ENCODE results near the gene ZNRF3.
"Not testable (repeated sequence)": the region's sequence is repeated elsewhere in the genome, so short reads cannot be mapped to it uniquely, and the experiment has no call there.

ZNRF3 gene

DNA sequence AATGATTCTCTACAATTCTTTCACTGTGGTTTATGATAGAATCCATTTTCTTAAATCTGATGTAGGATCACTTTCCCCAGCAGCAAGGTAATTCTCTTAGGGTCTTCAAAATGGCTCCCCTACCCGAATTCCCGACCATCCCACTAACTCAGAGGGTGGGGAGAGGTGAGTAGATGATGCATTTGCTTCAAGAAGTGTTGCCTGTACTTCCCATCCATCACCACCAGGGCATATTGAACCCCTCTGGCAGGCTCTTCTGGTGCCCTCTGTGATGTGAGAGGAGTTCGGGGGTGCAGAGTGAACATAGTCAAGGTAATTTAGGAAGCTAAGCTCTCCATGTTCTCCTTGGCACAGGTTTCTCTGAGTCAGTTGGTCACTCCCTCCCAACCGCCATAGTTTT, 52.3 kb downstream of the ZNRF3 start:
- DNase-seq: no peak

DNA sequence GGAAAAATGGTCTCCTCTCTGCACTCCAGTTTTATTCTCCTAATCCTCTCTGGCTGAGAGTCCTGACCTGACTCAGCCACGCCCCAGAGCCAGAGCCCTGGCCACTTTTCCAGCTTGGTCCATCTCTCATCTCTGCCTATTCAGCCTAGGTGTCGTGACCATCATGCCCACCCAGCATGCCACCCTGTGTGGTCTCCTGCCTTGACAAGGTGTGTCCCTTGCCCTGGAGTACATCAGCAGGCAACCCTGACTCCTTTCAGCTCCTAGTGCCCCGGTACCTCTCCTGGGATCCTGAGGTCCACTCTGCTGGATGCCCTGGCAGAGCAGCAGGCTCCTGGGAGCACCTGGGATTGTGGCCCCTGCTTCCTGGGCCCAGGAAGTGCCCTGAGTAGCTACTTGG, 52.8 kb downstream of the ZNRF3 start:
- no peak for DNase-seq

DNA sequence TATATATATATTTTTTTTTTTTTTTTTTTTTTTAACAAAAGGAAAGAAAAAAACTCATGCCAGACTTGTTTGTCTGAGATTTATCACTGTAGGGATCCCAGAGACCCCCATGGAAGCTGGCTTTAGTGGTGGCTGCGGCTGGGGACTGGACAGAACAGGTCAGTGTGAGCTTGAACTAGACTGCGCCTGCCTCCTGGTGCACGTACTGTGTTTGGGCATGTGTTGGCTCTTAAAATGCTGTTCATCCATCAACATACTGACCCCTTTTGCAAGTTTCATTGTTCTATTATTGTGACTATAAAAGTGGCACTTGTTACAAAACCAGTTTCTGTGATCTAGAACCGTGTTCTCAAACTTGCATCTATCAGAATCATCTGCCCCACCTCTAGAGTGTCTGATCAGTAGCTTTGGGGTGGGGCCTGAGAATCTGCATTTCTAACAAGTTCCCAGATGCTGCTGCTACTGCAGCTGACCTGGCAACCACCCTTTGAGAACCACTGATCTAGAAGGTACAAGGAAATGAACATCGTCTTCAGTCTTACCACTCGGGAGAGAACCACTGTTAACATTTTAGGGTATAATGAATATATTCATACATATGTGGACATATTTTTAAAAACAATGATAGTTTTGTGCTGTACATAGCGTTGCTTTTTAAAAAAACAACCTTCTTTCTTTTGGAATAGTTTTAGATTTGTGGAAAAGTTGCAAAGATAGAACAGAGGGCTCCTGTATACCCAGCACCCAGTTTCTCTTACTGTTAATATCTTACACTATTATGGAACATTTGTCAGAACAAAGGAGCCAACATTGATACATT, 54.0 kb downstream of the ZNRF3 start:
- DNase-seq: no peak

DNA sequence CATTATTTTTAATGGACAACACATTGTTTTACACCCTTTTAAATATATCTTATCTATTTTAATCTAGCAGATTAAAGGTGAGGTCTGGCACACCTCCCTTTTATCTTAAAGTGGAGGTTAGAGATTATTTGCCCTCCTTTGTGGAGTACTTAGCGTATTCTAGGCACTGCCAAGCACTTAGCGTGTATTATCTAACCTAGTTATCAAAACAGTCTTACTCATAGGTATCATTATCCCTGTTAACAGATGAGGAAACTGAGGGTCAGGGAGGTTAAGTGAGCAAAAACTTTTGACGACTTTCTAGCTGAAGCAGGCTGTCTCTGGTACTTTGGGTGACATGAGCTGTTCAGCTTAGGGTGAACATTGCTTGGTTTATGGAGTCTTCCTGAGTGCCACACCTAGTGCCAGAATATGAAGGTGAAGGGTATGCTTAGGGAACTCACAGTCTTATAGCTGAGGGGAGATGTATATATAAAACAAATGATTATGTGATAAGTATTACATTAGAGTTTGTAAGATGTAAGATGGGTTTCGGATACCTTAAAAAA, 55.0 kb downstream of the ZNRF3 start:
- no peak for DNase-seq

DNA sequence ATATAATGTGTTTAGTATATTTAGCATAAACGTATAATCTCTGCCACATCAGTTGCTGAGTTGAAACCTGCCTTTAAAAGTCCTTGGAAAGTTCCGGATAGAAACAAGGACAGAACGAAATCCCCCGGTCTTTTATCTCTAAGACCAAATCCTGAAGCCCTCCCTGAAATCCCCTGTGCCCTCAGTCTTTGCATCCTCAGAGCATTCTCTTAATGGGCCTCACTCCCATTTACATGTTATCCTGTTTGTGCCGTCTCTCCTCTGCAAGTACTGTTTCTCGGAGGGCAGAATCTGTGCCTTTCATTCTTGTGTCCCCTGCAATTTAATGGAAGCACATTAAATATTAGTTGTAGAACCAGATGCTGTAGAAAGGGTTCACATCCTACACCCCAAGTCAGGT, 56.0 kb downstream of the ZNRF3 start:
- no peak for DNase-seq

DNA sequence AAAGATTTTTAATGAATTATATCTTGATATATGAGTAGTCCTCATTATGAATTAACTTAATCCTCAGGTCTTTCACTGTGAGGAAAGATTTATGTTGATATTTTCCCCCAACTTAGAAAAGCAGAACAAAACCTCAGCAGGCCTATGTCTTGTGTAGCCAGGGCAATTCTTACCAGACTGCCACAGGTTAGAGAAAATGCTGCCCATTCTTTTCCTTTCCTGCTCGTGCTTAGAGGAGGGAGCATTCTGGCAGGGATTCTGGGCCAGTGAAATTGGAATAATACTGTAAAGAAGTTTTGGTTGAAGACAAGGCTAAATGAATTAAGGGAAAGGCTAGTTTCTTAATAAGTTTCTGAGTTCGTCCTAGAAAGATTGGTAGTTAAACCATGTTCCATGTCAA, 56.6 kb downstream of the ZNRF3 start:
- DNase-seq: no peak

DNA sequence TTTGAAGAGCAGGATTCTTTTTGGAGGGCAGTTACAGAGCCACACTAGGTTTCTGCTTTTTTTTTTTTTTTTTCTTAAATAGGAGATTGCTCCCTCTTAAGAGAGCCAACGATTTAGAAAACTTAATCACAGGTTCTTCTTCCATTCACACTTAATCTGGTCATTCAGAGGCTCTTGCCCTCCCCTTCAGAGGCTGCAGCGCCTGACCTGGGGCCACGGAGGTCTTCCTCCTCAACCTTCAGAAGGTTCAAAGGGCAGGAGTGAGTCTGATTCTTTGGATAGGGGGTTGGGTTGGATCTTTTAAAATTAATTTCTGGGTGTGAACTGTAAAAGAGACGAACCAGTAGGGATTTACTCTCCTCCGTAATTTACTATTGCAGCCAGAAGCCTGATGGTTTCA, 57.1 kb downstream of the ZNRF3 start:
- DNase-seq: no peak

DNA sequence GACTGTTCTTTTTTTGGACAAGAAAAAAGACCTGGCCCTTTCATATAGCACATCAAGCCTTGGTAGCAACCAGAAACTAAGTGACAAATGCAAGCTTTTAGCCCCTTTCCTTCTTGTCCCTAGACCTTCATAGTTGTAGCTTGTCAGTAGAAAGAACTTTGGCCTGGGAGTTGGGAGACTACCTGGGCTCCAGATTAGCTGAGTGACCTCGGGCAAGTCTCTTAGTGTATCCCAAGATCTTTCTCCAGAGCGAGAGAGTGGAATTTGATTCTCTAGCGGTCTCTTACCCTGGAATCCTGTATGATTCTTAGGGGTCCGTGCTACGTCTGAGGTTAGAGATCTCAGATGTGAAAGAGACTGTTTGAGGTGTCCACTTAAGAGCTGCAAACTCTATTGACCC, 59.0 kb downstream of the ZNRF3 start:
- no peak for DNase-seq

DNA sequence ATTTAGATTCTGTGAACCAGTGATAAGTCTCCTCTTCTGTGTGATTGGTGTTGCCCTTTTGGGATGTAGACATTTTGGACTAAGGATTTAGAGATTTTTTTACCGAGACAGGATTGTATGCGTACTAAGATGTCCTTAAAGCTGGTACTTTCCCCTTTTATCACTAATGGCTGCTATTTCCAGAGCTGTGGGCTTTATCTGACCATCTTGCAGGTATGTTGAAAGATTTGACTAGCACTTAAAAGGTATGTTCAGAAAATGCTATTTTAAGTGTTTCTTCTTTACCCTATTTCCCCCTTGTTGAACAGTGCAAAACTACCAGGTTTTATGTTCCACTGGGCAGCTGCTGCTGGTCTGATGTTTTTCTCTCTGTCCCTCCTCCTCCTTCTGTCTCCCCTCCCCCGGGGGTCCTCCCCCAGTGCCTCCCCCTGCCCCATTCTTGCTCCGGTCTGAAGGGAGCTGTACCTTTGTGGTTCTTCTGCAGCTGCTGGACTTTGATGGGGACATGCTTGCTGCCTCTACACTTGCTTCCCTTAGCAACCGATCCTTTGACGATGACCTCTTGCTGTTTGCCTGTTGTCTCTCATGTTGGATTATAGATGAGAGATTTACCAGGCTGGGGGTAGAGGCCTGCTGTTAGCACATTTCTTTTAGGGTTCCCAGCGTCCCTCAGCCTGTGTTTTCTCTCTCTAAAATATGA, 59.6 kb downstream of the ZNRF3 start:
- no peak for DNase-seq

DNA sequence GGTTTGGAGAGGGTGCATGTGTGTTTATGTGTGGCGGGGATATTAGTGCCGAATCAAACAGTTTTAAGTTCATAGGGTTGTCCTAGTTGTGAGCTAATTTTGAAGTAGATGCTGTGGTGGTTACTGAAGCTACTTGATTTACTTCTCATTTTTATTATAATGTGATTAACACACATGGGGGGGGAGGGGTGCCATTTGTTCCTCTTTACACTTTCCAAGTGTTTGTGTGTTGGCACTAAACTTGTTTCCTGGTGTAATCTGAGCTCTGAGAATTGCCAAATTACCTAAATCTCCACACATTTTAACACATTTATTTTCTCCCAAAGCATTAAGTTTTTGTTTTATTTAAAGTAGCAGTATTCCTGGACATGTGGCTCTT, 60.1 kb downstream of the ZNRF3 start:
- DNase-seq: no peak

DNA sequence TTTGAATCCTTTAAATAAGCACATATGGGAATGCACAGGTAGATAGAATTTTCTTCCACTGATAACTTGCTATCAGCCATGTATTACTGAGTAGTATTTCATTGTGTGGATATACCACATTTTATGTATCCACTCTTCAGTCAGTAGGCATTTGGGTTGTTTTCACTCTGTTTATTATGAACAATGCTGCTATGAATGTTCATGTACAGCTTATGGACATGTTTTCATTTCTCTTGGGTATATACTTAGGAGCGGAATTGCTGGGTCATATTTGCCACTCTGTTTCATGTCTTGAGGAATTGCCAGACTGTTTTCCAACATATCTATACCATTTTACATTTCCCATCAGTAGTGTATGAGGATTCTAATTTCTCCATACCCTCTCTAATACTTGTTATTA, 63.8 kb downstream of the ZNRF3 start:
- no peak for DNase-seq

DNA sequence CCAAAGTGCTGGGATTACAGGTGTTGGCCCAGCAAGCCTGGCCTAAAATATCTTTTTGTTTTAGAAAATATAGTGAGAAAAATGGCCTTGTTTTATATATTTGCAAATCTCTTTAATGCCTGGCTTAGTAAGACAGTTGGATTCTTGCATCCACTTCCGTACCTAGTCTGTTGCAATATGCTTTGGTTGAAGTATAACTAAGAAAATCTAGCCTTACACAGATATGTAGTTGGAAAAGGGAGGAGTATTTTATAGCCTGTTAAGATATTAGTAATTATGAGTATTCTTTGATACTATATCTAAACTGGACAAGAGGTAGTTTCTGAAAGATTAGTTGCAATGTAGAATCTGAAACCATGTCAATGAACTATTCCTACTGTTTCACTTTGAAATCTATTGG, 65.1 kb downstream of the ZNRF3 start:
- no peak for DNase-seq

DNA sequence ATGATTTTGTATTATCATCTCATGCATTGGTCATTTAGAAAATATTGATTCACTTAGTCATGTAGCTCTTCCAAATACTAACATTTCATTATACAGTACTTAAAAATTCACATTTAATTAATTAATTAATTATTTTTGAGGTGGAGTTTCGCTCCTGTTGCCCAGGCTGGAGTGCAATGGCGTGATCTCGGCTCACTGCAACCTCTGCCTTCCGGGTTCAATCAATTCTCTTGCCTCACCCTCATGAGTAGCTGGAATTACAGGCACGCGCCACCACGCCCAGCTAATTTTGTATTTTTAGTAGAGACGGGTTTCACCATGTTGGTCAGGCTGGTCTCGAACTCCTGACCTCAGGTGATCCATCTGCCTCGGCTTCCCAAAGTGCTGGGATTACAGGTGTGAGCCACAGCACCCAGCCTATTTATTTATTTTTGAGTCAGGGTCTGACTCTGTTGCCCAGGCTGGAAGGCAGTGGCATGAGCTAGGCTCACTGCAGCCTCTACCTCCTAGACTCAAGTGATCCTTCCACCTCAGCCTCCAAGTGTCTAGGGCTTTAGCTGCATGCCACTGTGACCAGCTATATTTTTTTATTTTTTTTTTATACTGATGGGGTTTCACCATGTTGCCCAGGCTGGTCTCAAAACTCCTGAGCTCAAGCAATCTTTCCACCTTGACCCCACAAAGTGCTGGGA, 65.6 kb downstream of the ZNRF3 start:
- DNase-seq: not testable (repeated sequence)

DNA sequence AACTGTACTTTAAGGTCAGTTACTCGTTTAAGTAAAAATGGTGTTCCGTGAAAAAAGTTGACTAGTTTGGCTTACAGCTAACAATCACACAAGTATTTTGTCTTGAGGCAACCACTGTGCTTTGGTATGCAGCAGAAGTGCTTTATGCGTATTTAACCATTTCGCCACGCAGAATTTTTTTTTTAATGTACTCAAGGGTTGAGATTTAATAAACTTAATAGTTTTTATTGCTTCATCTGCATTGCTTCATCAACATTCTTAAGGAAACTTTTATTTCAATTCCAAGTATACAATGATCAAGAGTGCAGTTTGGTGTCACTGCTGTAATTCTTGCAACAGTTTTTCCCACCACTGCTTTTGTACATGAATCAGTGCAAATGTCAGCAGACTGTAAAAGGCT, 66.4 kb downstream of the ZNRF3 start:
- no peak for DNase-seq

DNA sequence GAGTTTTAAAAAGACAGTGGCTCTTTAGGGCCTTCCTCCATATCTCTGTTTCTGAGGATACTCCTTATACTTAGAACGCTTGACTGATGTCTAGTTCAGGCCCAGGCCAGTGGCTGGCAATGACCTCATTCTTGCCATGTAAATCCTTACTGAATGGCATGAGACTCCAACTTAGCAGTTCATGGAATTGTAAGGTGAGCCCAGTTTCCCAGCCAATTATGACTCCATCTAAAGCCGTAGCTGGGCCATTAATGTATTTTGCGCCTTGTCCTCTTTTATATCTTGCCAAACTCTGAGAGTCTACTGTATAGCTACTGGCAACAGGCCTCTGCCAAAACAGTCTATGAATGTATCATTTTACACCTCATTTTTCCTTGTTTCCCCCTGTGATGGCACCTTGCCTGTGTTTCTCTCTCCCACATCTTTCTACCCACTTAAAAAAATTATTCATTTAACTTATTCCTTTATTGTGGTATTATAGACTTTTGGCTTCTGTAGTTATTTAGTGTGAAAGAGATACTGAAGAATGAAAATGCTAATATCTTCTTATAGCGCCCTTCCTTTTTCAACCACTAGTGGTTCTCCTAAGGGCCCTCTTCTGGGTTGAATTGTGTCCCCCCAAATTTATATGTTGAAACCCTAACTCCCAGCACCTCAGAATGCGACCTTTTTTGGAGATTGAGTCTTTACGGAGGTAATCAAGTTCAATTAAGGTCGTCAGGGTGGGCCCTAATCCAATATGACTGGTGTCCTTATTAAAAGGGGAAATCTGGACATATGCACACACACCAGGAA, 67.4 kb downstream of the ZNRF3 start:
- peak; percentile 52 for DNase-seq

DNA sequence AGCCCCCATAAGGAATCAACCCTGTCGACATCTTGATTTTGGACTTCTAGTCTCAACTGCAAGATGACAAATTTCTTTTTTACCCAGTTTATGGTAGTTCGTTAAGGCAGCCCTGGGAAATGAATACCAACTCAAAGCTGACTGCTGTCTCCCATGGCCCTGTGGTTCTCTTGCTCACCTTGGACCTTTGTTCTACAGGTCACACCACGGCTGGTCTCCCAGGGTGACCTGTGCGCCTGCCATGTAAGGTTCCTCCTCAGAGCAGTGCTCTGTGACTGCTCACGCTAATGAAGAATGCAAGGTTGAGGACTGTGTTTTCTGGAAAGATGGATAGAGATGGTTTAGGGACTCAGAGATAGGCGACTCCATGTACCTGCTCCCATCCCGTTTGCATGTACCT, 68.2 kb downstream of the ZNRF3 start:
- no peak for DNase-seq

DNA sequence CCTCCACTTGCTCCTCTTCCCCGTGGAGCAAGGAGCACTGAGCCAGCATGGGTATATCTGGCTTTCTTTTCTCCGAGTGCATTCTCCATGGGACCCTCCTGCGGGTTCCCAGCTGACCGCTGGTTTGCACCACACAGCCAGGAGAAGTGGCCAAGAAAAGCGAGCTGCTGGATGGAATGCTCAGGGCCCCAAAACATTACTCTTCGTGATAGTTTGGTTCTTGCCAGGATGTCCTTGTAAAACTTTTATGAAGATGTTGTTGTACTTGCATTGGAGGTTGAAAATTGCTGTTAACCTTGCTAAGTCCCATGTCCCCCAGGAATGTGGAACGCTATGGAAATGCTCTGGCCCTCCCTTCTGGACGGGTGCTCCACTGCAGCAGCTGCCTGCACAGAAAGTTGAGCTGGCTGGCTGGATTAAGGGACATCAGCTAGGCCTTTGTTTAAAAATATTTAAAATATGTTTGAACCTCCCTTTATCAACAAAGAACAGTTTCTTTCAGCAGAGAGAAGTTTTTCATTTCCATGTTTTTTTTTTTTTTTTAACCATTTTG, 68.7 kb downstream of the ZNRF3 start:
- no peak for DNase-seq

DNA sequence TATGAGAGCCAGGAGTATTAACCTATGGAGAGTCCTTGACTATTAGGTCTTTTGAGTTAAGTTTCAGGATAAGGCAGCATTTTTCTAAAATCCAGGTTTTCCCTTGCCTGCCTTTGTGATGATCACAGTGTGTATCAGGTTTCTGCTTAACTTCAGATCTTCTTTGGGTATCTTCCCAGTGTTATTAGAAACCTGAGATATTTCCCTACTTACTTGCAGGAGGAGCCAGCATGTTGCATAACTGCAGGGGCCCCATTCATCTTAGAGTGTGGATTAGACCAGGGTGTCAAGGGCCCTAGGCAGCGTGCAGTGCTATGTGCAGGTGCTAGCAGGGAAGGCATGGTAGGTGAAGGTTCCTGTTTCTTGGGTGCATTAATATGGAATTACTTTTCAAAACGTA, 69.5 kb downstream of the ZNRF3 start:
- DNase-seq: no peak

DNA sequence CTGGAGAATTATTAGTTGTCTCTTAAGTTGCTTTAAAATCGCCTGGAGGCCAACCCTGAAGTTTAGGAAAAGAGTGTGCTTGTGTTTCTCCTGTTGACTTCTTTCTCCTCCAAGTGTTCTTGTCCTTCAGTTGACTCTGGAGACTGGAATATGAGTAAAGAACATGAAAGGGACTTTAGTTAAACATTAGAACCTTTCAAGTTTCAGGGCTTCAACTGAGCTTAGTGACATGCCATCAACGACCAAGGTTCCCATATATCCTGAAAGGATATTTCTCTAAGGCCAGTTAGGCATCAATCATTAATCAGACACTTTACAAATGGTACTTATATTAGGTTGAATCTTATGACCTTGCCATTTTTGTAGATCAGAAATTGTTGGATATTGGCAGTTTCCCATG, 70.0 kb downstream of the ZNRF3 start:
- no peak for DNase-seq

DNA sequence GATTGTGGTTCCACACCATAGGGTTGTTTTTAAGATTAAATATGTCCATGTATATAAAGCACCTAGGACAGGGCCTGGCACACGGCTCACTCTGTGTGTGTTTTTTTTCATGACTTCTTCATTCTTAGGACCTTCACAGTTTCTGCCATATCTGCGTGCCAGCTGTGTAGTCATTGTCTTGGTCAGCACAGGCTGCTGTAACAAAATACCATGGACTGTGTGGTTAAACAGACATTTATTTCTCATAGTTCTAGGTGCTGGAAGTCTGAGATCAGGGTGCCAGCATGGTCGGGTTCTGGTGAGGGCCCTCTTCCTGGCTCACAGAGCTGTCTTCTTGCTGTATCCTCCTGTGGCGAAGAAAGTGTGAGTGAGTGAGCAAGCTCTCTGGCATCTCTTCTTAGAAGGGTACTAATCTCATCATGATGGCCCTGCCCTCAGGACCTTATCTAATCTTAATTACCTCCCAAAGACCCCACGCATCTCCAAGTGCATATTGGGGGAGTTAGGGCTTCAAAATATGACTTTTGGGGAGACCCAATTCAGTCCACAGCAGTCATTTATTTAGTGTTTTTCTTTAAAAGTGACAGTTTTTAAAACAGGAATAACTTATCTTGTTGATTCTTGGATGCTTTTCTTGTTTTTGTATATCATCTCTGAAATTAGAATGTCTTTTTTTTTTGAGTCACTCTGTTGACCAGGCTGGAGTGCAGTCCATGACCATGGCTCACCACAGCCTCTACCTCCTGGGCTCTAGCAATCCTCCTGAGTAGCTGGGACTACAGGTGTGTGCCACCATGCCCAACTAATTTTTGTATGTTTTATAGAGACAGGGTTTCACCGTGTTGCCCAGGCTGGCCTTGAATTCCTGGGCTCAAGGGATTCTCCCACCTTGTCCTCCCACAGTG, 70.9 kb downstream of the ZNRF3 start:
- no peak for DNase-seq

DNA sequence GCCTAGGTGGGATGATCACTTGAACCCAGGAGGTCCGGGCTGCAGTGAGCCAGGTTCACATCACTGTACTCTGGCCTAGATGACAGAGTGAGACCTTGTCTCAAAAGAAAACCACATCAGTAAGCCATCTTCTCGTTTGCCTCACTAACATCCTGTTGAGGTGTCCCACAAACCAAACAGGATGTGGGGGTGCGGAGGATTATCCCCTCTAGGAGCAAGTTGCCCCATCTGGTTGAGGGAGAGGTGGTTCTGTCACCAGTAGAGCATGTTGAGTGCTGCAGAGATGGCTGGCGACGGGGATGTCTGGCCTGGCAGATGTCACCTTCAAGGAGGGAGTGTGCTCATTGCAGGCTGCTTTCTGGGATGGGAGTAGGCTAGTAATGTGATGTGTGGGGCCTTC, 72.4 kb downstream of the ZNRF3 start:
- DNase-seq: no peak

DNA sequence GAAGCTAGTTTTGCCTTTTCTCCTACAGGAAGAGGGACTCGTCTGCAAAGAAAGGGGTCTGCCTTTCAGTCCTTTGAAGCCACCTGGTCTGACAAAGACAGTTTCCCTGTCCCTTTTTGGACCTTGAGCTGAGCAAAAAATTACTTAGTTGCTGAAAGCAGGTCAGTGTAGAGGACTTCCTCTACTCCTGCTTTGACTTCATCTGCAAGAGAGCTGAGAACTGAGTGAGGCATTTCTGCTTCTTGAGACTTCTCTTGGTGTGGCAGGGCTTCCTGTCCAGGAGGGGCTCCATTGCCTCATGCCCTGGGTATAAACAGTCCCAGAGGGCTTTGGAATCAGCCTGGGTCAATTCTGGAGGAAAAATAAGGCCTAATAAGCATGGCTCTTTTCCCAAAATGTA, 73.1 kb downstream of the ZNRF3 start:
- no peak for DNase-seq

Measured in NCI-H2029 treated with DMSO at 0.1 percent for 48 hours (cell line).